Hepatocyte (in vitro differentiated cells): ENCODE measurements around the gene ENOSF1.
A peak's percentile ranks its signal among the peaks of the same experiment; 100 is the strongest.

Source experiments
- CTCF ChIP-seq: fragments of 200-600 bp; sonication (generic); IDR thresholded peaks from 2 replicates; pipeline ENCODE4 v1.5.1; 2016; ENCODE audit warnings: antibody characterized with exemption, mild to moderate bottlenecking; ENCODE audit not compliant: poor library complexity
- EZH2 ChIP-seq: fragments of 200-600 bp; sonication (generic); IDR thresholded peaks from 2 replicates; pipeline ENCODE4 v1.6.1; 2016; ENCODE audit warnings: antibody characterized with exemption, mild to moderate bottlenecking, borderline replicate concordance

- TF ChIP-seq CTCF (peak; percentile 6), EZH2 (no peak)
Measured at GRCh38 chr18:711657-712400, 601 bp downstream of the ENOSF1 start.
